SK-N-MC (cell line): Measurements from ENCODE around the gene TMEM270.

ENCODE experiments used
- DNase-seq: peaks from one replicate; pipeline ENCODE4 v3.0.0-alpha.2; 2011; ENCODE audit warnings: low read depth, low spot score
- H3K27ac ChIP-seq: fragments of 200-600 bp; sonication (generic); 2 replicates; pipeline ENCODE4 v1.5.1; 2016; ENCODE audit warnings: mixed run types
- H3K36me3 ChIP-seq: fragments of 200-600 bp; sonication (generic); 2 replicates; pipeline ENCODE4 v1.6.1; 2017; ENCODE audit warnings: antibody characterized with exemption, low read length, mixed read lengths; ENCODE audit not compliant: insufficient read depth
- H3K4me3 ChIP-seq: fragments of 200-600 bp; sonication (generic); 2 replicates; pipeline ENCODE4 v1.5.1; 2016
- H3K9ac ChIP-seq: fragments of 200-600 bp; sonication (generic); 2 replicates; pipeline ENCODE4 v1.8.0; 2017; ENCODE audit warnings: mixed run types, mixed read lengths; ENCODE audit not compliant: insufficient read length
- H3K9me3 ChIP-seq: fragments of 200-600 bp; sonication (generic); 2 replicates; pipeline ENCODE4 v1.6.1; 2017; ENCODE audit warnings: low read depth, mild to moderate bottlenecking, antibody characterized with exemption, low read length, moderate library complexity, mixed read lengths
- EZH2 ChIP-seq: fragments of 200-600 bp; sonication (generic); IDR thresholded peaks from one replicate; pipeline ENCODE4 v1.6.1; 2017; ENCODE audit warnings: antibody characterized with exemption
- FOXP2 ChIP-seq: optimal IDR thresholded peaks from 2 replicates; pipeline ENCODE3; 2011; ENCODE audit warnings: mild to moderate bottlenecking, moderate library complexity; ENCODE audit not compliant: insufficient read depth; ENCODE audit errors: extremely low read length, control extremely low read depth
- POLR2AphosphoS5 ChIP-seq: IDR thresholded peaks from 2 replicates; pipeline ENCODE4 v1.6.1; 2012; ENCODE audit warnings: mild to moderate bottlenecking, low read depth, low read length, borderline replicate concordance

Gene TMEM270

DNA sequence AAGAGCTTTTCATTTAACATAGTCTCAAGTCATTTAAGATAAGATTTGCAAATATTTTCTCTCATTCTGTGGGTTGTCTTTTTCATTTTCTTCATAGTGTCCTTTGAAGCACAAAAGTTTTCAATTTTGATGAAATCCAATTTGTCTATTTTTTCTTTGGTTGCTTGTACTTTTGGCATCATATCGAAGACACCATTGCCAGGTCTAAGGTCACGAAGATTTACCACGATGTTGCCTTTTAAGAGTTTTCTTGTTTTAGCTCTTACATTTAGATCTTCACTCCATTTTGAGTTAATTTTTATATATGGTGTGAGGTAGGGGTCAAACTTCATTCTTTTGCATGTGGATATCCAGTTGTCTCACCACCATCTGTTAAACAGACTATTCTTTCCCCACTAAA, 34.7 kb downstream of the TMEM270 start:
- H3K9ac ChIP-seq, result no peak overlapping the region
- no peak for DNase-seq
- H3K27ac ChIP-seq, result no peak overlapping the region

DNA sequence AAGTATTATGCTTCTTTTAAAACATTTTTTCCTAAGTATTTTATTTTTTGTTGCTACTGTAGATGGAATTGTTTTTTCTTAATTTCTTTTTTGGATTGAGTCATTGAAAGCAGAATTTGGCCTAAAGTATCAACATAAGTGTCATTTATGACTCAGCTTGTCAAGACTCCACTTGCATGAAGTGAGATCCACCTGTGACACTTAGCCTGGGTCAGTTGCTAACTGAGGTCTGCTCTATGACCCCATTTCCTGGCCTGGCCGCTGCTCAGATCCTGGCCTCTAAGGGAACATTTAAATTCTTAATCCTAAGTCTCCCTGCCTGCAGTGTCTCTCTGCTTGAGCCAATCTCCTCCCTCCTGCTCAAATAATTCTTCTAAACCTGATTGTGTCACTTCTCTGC, 35.5 kb downstream of the TMEM270 start:
- no peak for TF ChIP-seq EZH2
- no peak for TF ChIP-seq FOXP2
- no peak for TF ChIP-seq POLR2AphosphoS5
- H3K9me3 ChIP-seq, result no peaks in the 10 kb centered on the region; the same call in 1 of the 2 replicates

More for the DNA sequence above, 34.7 kb downstream of the TMEM270 start:
- Histone ChIP-seq H3K36me3 (no peaks in the 10 kb centered on the region), H3K9me3 (no peaks in the 10 kb centered on the region; the same call in 1 of the 2 replicates), H3K4me3 (no peak overlapping the region)
- no peak for TF ChIP-seq EZH2

DNA sequence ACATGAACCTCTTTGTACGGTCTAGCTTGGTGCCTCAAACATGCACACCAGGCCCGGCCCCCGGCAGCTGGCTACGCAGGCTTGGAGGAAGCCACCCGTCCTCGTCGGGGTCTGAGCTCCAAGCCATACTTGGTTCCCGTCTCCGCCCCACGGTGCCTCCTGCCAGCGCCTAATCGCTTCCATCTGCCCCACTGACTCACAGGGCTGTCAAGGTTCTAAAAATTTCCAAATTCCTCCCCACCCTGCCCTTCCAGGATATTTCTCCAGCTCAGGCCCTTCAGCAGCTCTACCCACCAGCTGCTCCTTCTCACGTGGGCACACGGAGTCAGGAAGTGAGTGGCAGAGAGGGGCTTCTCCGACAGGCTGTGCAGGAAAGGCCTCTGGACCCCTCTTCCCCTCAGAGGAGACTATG, 38.8 kb downstream of the TMEM270 start:
- no peak overlapping the region; the same call in 1 of the 2 replicates for H3K27ac ChIP-seq
- TF ChIP-seq POLR2AphosphoS5, result no peak
- no peak for TF ChIP-seq EZH2
- TF ChIP-seq FOXP2, result no peak
- no peak for DNase-seq
- H3K9me3 ChIP-seq, result no peaks in the 10 kb centered on the region; the same call in 1 of the 2 replicates
- H3K9ac ChIP-seq, result no peak overlapping the region
- H3K4me3 ChIP-seq, result no peak overlapping the region
- H3K36me3 ChIP-seq, result no peaks in the 10 kb centered on the region

More for the DNA sequence above, 35.5 kb downstream of the TMEM270 start:
- Histone ChIP-seq H3K36me3 (no peaks in the 10 kb centered on the region), H3K27ac (no peak overlapping the region), H3K9ac (no peak overlapping the region), H3K4me3 (no peak overlapping the region)
- no peak for DNase-seq

DNA sequence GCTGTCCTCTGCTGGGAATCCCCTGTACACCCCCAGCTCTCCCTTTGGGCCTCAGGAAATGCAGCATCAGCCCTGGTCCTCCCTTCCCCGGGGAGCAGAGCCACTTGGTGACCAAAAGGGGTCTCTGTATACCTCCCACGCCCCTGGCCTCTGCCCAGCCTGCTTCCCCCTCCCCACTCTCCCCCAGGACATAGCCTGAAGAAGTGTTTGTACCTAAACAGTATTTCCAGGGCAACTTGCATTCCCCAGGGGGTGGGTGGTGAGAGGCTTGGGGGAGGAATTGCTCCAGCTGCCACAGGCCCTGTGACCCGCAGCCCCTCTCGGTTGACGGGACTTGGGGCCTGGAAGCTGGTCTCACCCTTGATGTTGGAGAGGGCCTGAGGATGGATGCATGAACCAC, 39.3 kb downstream of the TMEM270 start:
- no peak for DNase-seq
- no peaks in the 10 kb centered on the region; the same call in 1 of the 2 replicates for H3K9me3 ChIP-seq
- no peak overlapping the region for H3K4me3 ChIP-seq
- no peaks in the 10 kb centered on the region for H3K36me3 ChIP-seq
- H3K27ac ChIP-seq, result no peak overlapping the region
- TF ChIP-seq EZH2, result no peak
- TF ChIP-seq FOXP2, result no peak
- TF ChIP-seq POLR2AphosphoS5, result no peak
- no peak overlapping the region for H3K9ac ChIP-seq

DNA sequence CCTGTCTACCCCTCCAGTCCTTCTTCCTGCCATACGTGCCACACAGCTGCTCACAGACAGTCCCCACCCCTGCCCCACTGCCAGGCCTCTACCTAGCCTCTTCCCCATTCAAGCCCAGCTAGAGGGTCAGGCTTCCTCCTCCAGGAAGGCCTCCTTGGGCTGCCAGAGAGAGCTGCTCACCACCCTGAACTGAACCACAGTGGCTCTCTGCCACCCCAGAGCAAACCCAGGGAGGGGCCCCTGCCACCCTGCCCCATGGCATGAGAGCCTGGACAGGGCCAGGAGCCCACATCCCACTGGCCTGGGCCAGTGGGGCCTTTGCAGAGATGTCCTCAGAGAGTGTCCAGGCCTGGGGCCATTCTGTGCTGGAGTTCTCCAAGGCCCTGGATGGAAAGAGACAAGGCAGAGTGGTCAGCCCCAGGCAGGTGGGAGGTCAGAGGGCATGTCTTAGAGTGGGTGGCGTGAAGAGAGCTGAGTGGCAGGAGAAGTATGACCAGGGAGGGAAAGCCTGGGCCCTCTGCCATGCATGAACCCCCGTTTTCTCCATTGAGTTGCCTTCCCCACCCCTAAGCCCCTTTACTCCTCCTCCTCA, 40.4 kb downstream of the TMEM270 start:
- H3K9ac ChIP-seq, result no peak overlapping the region

DNA sequence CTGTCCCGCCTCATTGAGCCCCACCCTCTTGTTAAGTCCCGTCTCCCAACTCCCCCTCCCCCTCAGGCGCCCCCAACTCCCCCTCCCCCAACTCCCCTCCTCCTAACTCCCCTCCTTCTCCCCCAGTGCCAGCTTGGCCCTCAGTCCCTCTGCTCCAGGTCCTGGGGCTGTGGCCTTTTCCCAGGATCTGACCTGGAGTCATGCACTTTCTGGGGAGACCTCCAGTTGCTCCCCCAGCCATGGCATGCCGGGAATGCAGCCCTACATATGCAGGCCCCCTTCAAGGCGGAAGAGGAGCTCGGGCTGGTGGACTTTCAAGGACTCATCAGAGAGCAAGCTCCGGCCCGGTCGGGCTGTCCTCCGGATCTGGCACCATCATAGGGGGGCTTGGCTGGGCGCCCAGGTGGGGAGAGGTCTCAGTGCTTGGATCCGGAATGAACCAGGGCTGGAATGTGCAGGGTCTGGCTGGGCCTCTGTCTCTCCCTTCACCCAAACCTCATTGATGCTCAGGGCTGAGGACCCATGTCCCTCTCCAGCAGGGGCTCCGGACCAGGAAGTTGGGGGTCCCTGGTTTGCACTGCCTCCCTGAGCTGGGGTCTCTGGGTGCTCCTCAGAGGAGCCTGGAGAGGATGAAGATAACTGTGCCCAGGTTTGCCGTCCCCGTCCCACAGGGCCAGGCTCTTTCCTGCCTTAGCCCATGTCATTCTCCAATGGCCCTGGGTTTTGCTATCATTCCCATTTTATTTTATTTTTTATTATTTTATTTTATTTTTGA, 41.1 kb downstream of the TMEM270 start:
- Histone ChIP-seq H3K36me3 (no peaks in the 10 kb centered on the region), H3K27ac (no peak overlapping the region), H3K9me3 (no peaks in the 10 kb centered on the region), H3K9ac (no peak overlapping the region), H3K4me3 (no peak overlapping the region)
- DNase-seq, result no peak
- TF ChIP-seq EZH2, result no peak
- TF ChIP-seq POLR2AphosphoS5, result no peak
- no peak for TF ChIP-seq FOXP2

More for the DNA sequence above, 40.4 kb downstream of the TMEM270 start:
- no peaks in the 10 kb centered on the region for H3K36me3 ChIP-seq
- H3K27ac ChIP-seq, result no peak overlapping the region
- H3K9me3 ChIP-seq, result no peaks in the 10 kb centered on the region
- no peak for TF ChIP-seq FOXP2
- no peak for TF ChIP-seq POLR2AphosphoS5
- TF ChIP-seq EZH2, result no peak
- DNase-seq, result no peak
- no peak overlapping the region for H3K4me3 ChIP-seq

DNA sequence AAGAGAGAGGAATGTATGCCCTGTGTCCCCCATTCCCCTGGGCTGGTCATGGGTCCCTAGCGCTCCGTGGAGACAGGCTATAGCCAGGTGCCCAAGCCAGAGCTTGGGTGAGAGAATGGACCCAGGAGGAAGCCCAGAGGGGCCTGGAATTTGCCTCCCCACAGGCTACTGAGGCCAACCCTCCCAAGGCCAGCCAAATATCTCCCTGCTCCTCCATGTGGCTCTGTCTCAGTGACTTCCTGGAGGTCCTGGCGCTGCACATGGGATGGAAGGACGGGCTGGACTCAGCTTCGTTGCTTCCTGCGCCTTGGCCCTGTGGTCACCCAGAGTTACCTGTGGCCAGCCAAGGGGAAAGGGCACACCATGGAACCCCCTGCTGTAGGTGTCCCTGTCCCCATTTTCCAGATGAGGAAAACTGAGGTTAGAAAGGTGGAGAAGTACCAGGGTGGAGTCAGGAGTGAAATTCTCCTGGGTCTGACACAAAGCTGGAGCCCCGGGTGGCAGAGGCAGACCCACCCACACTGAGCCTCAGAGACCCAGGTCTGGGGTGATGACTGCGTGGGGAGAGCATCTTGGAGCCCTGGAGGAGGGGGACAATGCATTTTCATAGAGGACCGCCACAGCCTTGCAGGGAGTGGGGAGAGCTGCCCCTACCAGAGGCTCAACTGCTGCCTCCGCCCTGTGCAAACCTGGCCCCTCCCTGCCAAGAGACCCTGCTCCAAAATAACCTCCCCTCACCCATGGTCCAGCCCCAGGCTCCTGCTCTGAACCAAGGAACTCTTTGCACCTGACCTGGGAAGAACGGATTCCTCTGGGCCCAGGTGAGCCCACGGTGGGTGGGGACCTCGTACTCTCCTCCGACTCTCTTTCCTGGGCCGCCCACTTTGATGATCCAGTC, 42.6 kb downstream of the TMEM270 start:
- TF ChIP-seq EZH2, result no peak
- TF ChIP-seq FOXP2, result no peak
- TF ChIP-seq POLR2AphosphoS5, result no peak
- no peak overlapping the region for H3K27ac ChIP-seq
- no peaks in the 10 kb centered on the region for H3K36me3 ChIP-seq
- no peak overlapping the region for H3K4me3 ChIP-seq
- H3K9ac ChIP-seq, result no peak overlapping the region
- no peak for DNase-seq
- no peaks in the 10 kb centered on the region for H3K9me3 ChIP-seq

DNA sequence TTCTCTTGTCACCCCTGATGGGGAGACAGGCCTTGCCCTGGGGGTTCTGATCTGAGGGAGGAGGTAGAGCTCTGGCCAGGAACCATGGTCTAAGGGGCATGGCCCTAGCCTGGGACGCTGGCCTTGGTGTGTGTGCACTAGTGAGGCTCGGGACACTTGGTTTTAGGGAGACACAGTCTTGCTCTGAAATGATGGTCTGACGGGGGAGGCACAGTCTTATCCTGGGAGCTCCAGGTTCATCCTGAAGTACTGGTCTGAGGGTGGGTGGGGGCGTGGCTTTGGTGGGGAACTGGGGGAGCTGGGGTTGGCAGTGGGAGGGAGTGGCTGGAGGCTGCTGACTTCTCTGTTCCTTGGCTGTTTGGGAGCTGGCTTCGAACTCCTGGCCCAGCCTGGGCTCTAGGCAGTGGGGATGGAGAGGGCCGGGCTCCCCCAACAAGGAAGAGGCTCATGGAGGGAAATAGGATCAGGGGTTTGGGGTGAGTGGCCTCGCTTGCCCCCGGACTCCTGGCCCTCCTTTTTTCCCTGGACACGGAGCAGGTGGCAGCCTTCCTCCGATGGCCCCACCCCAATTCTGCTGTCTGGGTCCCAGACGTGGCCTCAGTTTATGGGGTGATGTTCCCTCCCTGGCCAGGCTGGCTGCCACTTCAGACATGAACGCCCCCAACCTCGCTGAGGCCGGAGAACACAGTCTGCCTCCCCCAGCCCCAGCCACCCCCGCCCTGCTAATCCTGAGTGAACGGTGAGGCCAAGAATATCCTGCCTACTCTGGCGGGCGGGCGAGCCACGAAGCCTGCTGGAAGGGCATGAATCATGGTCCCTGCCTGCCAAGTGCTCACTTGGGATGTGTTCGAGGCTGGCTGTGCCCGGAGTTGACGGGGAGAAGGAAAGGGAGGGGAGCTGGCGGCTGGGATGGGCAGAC, 43.5 kb downstream of the TMEM270 start:
- H3K9me3 ChIP-seq, result no peaks in the 10 kb centered on the region
- DNase-seq, result no peak
- no peak overlapping the region for H3K9ac ChIP-seq
- H3K36me3 ChIP-seq, result no peaks in the 10 kb centered on the region
- no peak overlapping the region for H3K4me3 ChIP-seq
- TF ChIP-seq POLR2AphosphoS5, result no peak
- TF ChIP-seq EZH2, result no peak
- no peak for TF ChIP-seq FOXP2
- no peak overlapping the region for H3K27ac ChIP-seq
